Left forelimb (tissue), 1 donor: Measurements from ENCODE around the gene SPARC.

Experiments
- DNase-seq: peaks from one replicate; pipeline ENCODE4 v3.0.0-alpha.2; 2018; ENCODE audit warnings: low spot score

SPARC gene

GRCh38 chr5:151679421-151680155, 7.1 kb downstream of the SPARC start:
- DNase-seq = no peak

GRCh38 chr5:151678713-151679112, 8.0 kb downstream of the SPARC start:
- no peak for DNase-seq

- no peak for DNase-seq
These were observed 8.8 kb downstream of the SPARC start for GRCh38 chr5:151677776-151678545.

- no peak for DNase-seq
These were observed 10.0 kb downstream of the SPARC start for GRCh38 chr5:151676719-151677118.

GRCh38 chr5:151676314-151676712, 10.4 kb downstream of the SPARC start:
- no peak for DNase-seq

GRCh38 chr5:151675611-151676313, 11.0 kb downstream of the SPARC start:
- no peak for DNase-seq

GRCh38 chr5:151674626-151675610, 11.8 kb downstream of the SPARC start:
- no peak for DNase-seq

GRCh38 chr5:151673421-151673820, 13.3 kb downstream of the SPARC start:
- no peak for DNase-seq

- DNase-seq = no peak
These were observed 14.2 kb downstream of the SPARC start for GRCh38 chr5:151672516-151672915.

- no peak for DNase-seq
These were observed 14.8 kb downstream of the SPARC start for GRCh38 chr5:151671950-151672349.

- no peak for DNase-seq
These were observed 15.6 kb downstream of the SPARC start for GRCh38 chr5:151670953-151671636.

- DNase-seq = no peak
These were observed 16.5 kb downstream of the SPARC start for GRCh38 chr5:151670083-151670686.

GRCh38 chr5:151667083-151667482, 19.6 kb downstream of the SPARC start:
- peak; percentile 63 for DNase-seq

- no peak for DNase-seq
These were observed 21.1 kb downstream of the SPARC start for GRCh38 chr5:151665613-151666012.

- no peak for DNase-seq
These were observed 21.8 kb downstream of the SPARC start for GRCh38 chr5:151664694-151665585.

- DNase-seq = peak; percentile 65
These were observed 23.0 kb downstream of the SPARC start for GRCh38 chr5:151663617-151664293.

- no peak for DNase-seq
These were observed 23.9 kb downstream of the SPARC start for GRCh38 chr5:151662805-151663204.

- DNase-seq = no peak
These were observed 24.6 kb downstream of the SPARC start for GRCh38 chr5:151661968-151662732.
